ENCODE data around the gene TMEM150A. TPM values are rescaled to one million over a fixed set of nuclear protein-coding genes. Genes with fewer than 3 reads are reported as not detected.

The TMEM150A gene
- total and polyA plus RNA-seq, 2 of the 13 experiments (the other 11 are each of a cell fraction or from before 2014, with no cell fraction given), result 30.1 to 70.4 TPM

GRCh38 chr2:85584857-85585780, 17.4 kb downstream of the TMEM150A start (continued):
- TF ChIP-seq MXD1 (CRISPR knock-in tag; IDR thresholded peaks at IDR 0.05) (no peak), SP140L (CRISPR knock-in tag; IDR thresholded peaks at IDR 0.05; ENCODE audit: borderline replicate concordance) (no peak), ZFP37 (CRISPR knock-in tag; IDR thresholded peaks at IDR 0.05; ENCODE audit: borderline replicate concordance) (no peak; the same call in 1 of the 2 replicates), SATB2 (CRISPR knock-in tag; IDR thresholded peaks at IDR 0.05) (no peak), STAG1 (CRISPR knock-in tag; IDR thresholded peaks at IDR 0.05) (peak; percentile 1; the same call in 1 of the 2 replicates), ZBTB26 (CRISPR knock-in tag; IDR thresholded peaks at IDR 0.05; ENCODE audit: borderline replicate concordance) (peak; percentile 88), TP53 (CRISPR knock-in tag; conservative IDR thresholded peaks at IDR 0.05) (no peak), RFXAP (CRISPR knock-in tag; IDR thresholded peaks at IDR 0.05; ENCODE audit: borderline replicate concordance) (peak; percentile 79; the same call in 1 of the 2 replicates), NFIB (CRISPR knock-in tag; IDR thresholded peaks at IDR 0.05; ENCODE audit: borderline replicate concordance) (no peak), RBFOX2 (IDR thresholded peaks at IDR 0.05; ENCODE audit: low read depth, low read length) (no peak), EEA1 (CRISPR knock-in tag; IDR thresholded peaks at IDR 0.05; ENCODE audit: borderline replicate concordance) (no peak; the same call in 1 of the 2 replicates), AHDC1 (CRISPR knock-in tag; IDR thresholded peaks at IDR 0.05; ENCODE audit: borderline replicate concordance) (peak; percentile 93), TGIF2 (CRISPR knock-in tag; IDR thresholded peaks at IDR 0.05) (peak; percentile 96), KLF11 (CRISPR knock-in tag; IDR thresholded peaks at IDR 0.05) (no peak), ZNF570 (CRISPR knock-in tag; IDR thresholded peaks at IDR 0.05; ENCODE audit: borderline replicate concordance) (no peak), ZNF619 (CRISPR knock-in tag; IDR thresholded peaks at IDR 0.05) (peak; percentile 92), MYC (CRISPR knock-in tag; IDR thresholded peaks at IDR 0.05; ENCODE audit: borderline replicate concordance) (no peak), MAFK (conservative IDR thresholded peaks at IDR 0.05 in 1 of 2, IDR thresholded peaks at IDR 0.05 in 1 of 2; ENCODE audit: low read length in 2 of 2) (no peak), HOXA7 (CRISPR knock-in tag; IDR thresholded peaks at IDR 0.05) (no peak), REPIN1 (CRISPR knock-in tag; IDR thresholded peaks at IDR 0.05; ENCODE audit: borderline replicate concordance, low read depth) (peak; percentile 62; the same call in 1 of the 2 replicates), DNMT3B (CRISPR knock-in tag; conservative IDR thresholded peaks at IDR 0.05) (no peak)
